OCI-LY7 (cell line): ENCODE measurements around the gene RNF208. TPM values are rescaled to one million over a fixed set of nuclear protein-coding genes. Genes with fewer than 3 reads are reported as not detected.

ENCODE experiments used
- BruUV-seq: library from RNA; stranded (reverse); fragments of 400-500 nt; replicated peaks from 2 replicates; lab custom pipeline; 2021; lab: Mats Ljungman, UMichigan
- CTCF ChIA-PET: fragments of 300-600 bp; sonication (Branson Sonifier 250); formaldehyde crosslinking; loops from one replicate; lab custom pipeline; 2022; ENCODE audit warnings: antibody characterized with exemption; ENCODE audit not compliant: unreplicated experiment; lab: Charles Lee
- POLR2A ChIA-PET: fragments of 300-600 bp; sonication (Branson Sonifier 250); formaldehyde crosslinking; loops from one replicate; lab custom pipeline; 2022; ENCODE audit warnings: antibody characterized with exemption; lab: Charles Lee
- DNase-seq: peaks from one replicate; pipeline ENCODE4 v3.0.0-alpha.2; 2015; ENCODE audit warnings: low spot score
- H2AFZ ChIP-seq: fragments of 200-600 bp; sonication (generic), shearing (Covaris generic); 2 replicates; pipeline ENCODE4 v1.6.1; 2014; ENCODE audit warnings: mild to moderate bottlenecking, antibody characterized with exemption, low read length, moderate library complexity
- H3K27ac ChIP-seq: fragments of 200-600 bp; sonication (generic); 2 replicates; pipeline ENCODE4 v1.5.1; 2014; ENCODE audit warnings: mixed run types, low read depth, mild to moderate bottlenecking, moderate library complexity, low read length, inconsistent platforms; ENCODE audit not compliant: poor library complexity, severe bottlenecking
- H3K36me3 ChIP-seq: fragments of 200-600 bp; sonication (generic); 2 replicates; pipeline ENCODE4 v1.6.1; 2014; ENCODE audit warnings: mild to moderate bottlenecking, antibody characterized with exemption, low read length, moderate library complexity, mixed read lengths; ENCODE audit not compliant: insufficient read depth
- H3K4me1 ChIP-seq: fragments of 200-600 bp; sonication (generic); 2 replicates; pipeline ENCODE4 v1.5.1; 2014; ENCODE audit warnings: mild to moderate bottlenecking, low read length; ENCODE audit not compliant: insufficient read depth, poor library complexity, severe bottlenecking
- H3K4me2 ChIP-seq: fragments of 200-600 bp; sonication (generic); 2 replicates; pipeline ENCODE4 v1.6.1; 2014; ENCODE audit warnings: mild to moderate bottlenecking, low read length
- H3K4me3 ChIP-seq: fragments of 200-600 bp; sonication (generic); 2 replicates; pipeline ENCODE4 v1.5.1; 2014; ENCODE audit warnings: mild to moderate bottlenecking, low read depth, low read length; ENCODE audit not compliant: poor library complexity, severe bottlenecking
- H3K79me2 ChIP-seq: fragments of 200-600 bp; sonication (generic); 2 replicates; pipeline ENCODE4 v1.6.1; 2016; ENCODE audit warnings: low read depth, mild to moderate bottlenecking, low read length, moderate library complexity, mixed read lengths; ENCODE audit not compliant: insufficient read depth
- H3K9me2 ChIP-seq: fragments of 200-600 bp; sonication (generic); 2 replicates; pipeline ENCODE4 v1.6.1; 2016; ENCODE audit warnings: mild to moderate bottlenecking, low read length, mixed read lengths; ENCODE audit not compliant: insufficient read depth
- H3K9me3 ChIP-seq: fragments of 200-600 bp; sonication (generic); 2 replicates; pipeline ENCODE4 v1.6.1; 2014; ENCODE audit warnings: mild to moderate bottlenecking, mixed run types, low read length, mixed read lengths
- H4K20me1 ChIP-seq: fragments of 200-600 bp; sonication (generic); 2 replicates; pipeline ENCODE4 v1.6.1; 2014; ENCODE audit warnings: mild to moderate bottlenecking, antibody characterized with exemption, low read length, moderate library complexity, mixed read lengths; ENCODE audit not compliant: insufficient read depth
- EZH2phosphoT487 ChIP-seq: fragments of 200-600 bp; sonication (generic); IDR thresholded peaks from 2 replicates; pipeline ENCODE4 v1.6.1; 2018; ENCODE audit warnings: low read depth, borderline replicate concordance, mild to moderate bottlenecking, mixed run types, antibody characterized with exemption, low read length, moderate library complexity, mixed read lengths
- intact Hi-C: fragments of 100-400 bp; cut with micrococcal nuclease; formaldehyde crosslinking; loops from one replicate; pipeline ENCODE4 v1.10.0; 2022; ENCODE audit not compliant: unreplicated experiment
- total RNA-seq, 2 experiments: library from RNA; depleted of rRNA in 1 of 2; stranded (reverse); fragments of >200 nt in 1 of 2; shearing (Covaris generic) in 1 of 2; gene quantifications; 2 replicates each; pipeline ENCODE4 v1.2.3, GENCODE V29; 2014 to 2022
- TF ChIP-seq, protein P1 (sequence below): fragments of 200-600 bp; sonication (generic); conservative IDR thresholded peaks from 2 replicates; pipeline ENCODE4 v1.5.1; 2014; ENCODE audit warnings: mild to moderate bottlenecking, antibody characterized with exemption, low read length, moderate library complexity, mixed read lengths

Gene RNF208
- total RNA-seq, 2 experiments from 2014 or later: 0.47 to 5.5 TPM

DNA sequence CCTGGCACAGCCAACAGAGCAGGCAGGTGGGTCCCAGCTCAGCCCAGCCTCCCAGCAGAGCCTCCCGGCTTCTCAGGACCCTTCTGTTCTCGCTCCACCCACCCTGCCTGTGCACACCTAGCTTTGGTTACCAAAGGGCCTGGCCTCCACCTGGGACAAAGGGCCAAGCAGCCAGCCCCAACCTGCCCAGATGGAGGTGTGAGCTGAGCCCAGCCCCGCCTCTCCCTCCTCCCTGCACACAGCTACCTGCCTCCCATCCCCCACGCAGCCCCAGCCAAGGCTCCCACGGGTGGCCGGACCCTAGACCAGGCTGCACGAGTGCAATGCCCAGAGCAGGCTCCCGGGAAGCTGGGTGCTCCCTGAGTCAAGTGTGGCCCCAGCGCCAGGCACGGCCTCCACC is 27.1 kb downstream of the RNF208 start:
- H3K4me1 ChIP-seq: peaks cover 8% of the 10 kb centered on the region
- no peak overlapping the region for H3K4me2 ChIP-seq
- H3K4me3 ChIP-seq: no peak overlapping the region
- no peak overlapping the region for H2AFZ ChIP-seq
- ChIA-PET POLR2A (no interaction called here), CTCF (no interaction called here)
- no peak for DNase-seq
- no peaks in the 10 kb centered on the region for H3K9me3 ChIP-seq
- peaks cover 17% of the 10 kb centered on the region; the same call in 1 of the 2 replicates for H3K36me3 ChIP-seq
- no peak overlapping the region for H3K27ac ChIP-seq
- H3K9me2 ChIP-seq: no peaks in the 10 kb centered on the region
- no peak for TF ChIP-seq EZH2phosphoT487
- TF ChIP-seq, protein P1, sequence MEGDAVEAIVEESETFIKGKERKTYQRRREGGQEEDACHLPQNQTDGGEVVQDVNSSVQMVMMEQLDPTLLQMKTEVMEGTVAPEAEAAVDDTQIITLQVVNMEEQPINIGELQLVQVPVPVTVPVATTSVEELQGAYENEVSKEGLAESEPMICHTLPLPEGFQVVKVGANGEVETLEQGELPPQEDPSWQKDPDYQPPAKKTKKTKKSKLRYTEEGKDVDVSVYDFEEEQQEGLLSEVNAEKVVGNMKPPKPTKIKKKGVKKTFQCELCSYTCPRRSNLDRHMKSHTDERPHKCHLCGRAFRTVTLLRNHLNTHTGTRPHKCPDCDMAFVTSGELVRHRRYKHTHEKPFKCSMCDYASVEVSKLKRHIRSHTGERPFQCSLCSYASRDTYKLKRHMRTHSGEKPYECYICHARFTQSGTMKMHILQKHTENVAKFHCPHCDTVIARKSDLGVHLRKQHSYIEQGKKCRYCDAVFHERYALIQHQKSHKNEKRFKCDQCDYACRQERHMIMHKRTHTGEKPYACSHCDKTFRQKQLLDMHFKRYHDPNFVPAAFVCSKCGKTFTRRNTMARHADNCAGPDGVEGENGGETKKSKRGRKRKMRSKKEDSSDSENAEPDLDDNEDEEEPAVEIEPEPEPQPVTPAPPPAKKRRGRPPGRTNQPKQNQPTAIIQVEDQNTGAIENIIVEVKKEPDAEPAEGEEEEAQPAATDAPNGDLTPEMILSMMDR: no peak
- H3K79me2 ChIP-seq: peaks cover 5% of the 10 kb centered on the region; the same call in 1 of the 2 replicates
- BruUV-seq: no TSS peak
- intact Hi-C loops: no loop called here
- no peaks in the 10 kb centered on the region for H4K20me1 ChIP-seq

DNA sequence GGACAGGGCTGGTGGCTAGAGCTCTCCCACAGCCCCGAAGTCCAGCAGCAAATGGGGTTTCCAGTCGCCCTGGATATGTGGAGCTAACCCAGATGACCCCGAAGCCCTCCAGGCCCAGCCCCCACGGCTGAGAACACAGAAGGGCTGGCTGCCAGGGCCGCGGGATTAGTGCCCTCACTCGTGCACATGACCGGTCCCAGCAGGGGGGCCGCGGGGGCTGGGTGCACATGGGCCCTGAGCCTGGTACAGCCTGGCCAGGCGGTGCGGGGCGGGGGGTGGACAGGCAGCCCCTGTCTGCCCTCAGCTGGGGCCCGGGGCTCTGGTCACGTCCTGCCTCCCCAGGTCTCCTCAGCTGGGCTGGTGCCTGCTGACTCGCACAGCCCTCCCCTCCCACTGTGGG is 27.7 kb downstream of the RNF208 start:
- no peak overlapping the region for H3K27ac ChIP-seq
- no peaks in the 10 kb centered on the region for H3K9me2 ChIP-seq
- no peak overlapping the region for H2AFZ ChIP-seq
- ChIA-PET POLR2A (no interaction called here), CTCF (interaction anchor here (0.5 kb wide), 1 partner anchor 166 kb away, joined by 3 read pairs; no protein-coding TSS in a partner anchor)
- peaks cover 20% of the 10 kb centered on the region; the same call in 1 of the 2 replicates for H3K36me3 ChIP-seq
- TF ChIP-seq, protein P1: no peak
- no peak for TF ChIP-seq EZH2phosphoT487
- H3K4me1 ChIP-seq: peaks cover 12% of the 10 kb centered on the region
- intact Hi-C loops: no loop called here
- H3K4me2 ChIP-seq: no peak overlapping the region
- no peak for DNase-seq
- BruUV-seq: no TSS peak
- H3K4me3 ChIP-seq: no peak overlapping the region
- H3K9me3 ChIP-seq: no peaks in the 10 kb centered on the region
- peaks cover 10% of the 10 kb centered on the region; the same call in 1 of the 2 replicates for H3K79me2 ChIP-seq
- no peaks in the 10 kb centered on the region for H4K20me1 ChIP-seq

DNA sequence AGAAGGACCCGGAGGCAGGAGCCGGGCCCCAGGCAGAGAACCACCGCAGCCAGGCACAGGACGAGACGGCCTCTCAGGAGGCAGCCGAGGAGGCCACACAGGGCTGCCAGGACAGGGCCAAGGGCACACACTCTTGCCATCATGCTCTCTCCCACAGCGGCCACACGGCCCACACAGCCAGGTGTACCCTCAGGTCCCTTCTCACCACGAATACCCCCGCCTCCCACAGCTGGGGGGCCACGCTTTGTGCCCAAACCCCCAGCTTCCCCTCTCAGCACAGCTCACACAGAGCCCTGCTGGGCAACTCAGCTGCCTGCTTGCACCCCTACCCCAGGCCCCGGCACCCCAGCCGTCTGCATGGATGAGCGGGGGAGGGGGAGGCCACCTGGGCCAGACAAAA is 28.3 kb downstream of the RNF208 start:
- TF ChIP-seq EZH2phosphoT487: no peak
- TF ChIP-seq, protein P1: no peak
- H3K9me2 ChIP-seq: no peaks in the 10 kb centered on the region
- BruUV-seq: no TSS peak
- peaks cover 12% of the 10 kb centered on the region; the same call in 1 of the 2 replicates for H3K79me2 ChIP-seq
- H3K4me2 ChIP-seq: no peak overlapping the region
- no peaks in the 10 kb centered on the region for H3K9me3 ChIP-seq
- no peaks in the 10 kb centered on the region for H4K20me1 ChIP-seq
- H3K4me3 ChIP-seq: no peak overlapping the region
- no peak overlapping the region for H2AFZ ChIP-seq
- H3K4me1 ChIP-seq: peaks cover 12% of the 10 kb centered on the region
- ChIA-PET CTCF (no interaction called here), POLR2A (no interaction called here)
- peaks cover 20% of the 10 kb centered on the region; the same call in 1 of the 2 replicates for H3K36me3 ChIP-seq
- intact Hi-C loops: no loop called here
- H3K27ac ChIP-seq: no peak overlapping the region
- DNase-seq: no peak
